ENCODE results near the gene THSD7B. TPM values are rescaled to one million over a fixed set of nuclear protein-coding genes. Genes with fewer than 3 reads are reported as not detected.

THSD7B gene
- polyA plus RNA-seq, 1 experiment, result not detected

GRCh38 chr2:137165968-137166367, 400.6 kb downstream of the THSD7B start:
- no peak for DNase-seq (ENCODE audit: low read depth, low spot score)
- peaks cover 13% of the 10 kb centered on the region; the same call in 1 of the 2 replicates for H3K9me3 ChIP-seq (ENCODE audit: control insufficient read depth, insufficient read depth, low read length)
- no peak for TF ChIP-seq CTCF (IDR thresholded peaks at IDR 0.05; ENCODE audit: low read depth, low read length)
- no peak overlapping the region for H3K27ac ChIP-seq (ENCODE audit: low read depth, low read length)
- no peak overlapping the region for H3K4me3 ChIP-seq (ENCODE audit: low read depth, low read length)
- ChIA-PET CTCF (no interaction called here), POLR2A (no interaction called here)
- no peaks in the 10 kb centered on the region for H3K27me3 ChIP-seq (ENCODE audit: control insufficient read depth, insufficient read depth, low read length)

DNA sequence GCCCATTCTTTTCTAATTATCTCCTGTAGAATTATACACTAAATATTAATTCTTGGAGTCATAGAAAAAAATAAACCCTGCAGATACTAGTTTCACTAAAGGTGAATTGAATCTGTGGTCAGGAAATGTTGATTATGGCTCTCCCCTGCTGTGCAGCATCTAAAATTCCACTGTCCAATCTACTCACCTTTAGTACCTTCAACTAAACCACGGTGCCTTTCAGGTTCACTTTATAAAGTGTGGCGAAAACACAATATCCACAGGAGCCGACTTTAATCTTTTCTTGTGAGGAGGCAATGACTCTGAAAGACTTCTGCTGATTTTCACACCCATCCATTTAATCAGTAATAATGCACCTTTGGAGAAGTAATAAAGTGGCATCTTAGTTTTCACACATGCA, 402.3 kb downstream of the THSD7B start:
- no peaks in the 10 kb centered on the region for H3K27me3 ChIP-seq (ENCODE audit: control insufficient read depth, insufficient read depth, low read length)
- no peak for DNase-seq (ENCODE audit: low read depth, low spot score)
- CTCF ChIA-PET, result no interaction called here
- peaks cover 13% of the 10 kb centered on the region; the same call in 1 of the 2 replicates for H3K9me3 ChIP-seq (ENCODE audit: control insufficient read depth, insufficient read depth, low read length)
- no peak overlapping the region for H3K4me3 ChIP-seq (ENCODE audit: low read depth, low read length)
- TF ChIP-seq CTCF (IDR thresholded peaks at IDR 0.05; ENCODE audit: low read depth, low read length), result no peak
- POLR2A ChIA-PET, result no interaction called here
- H3K27ac ChIP-seq (ENCODE audit: low read depth, low read length), result no peak overlapping the region

GRCh38 chr2:137168552-137168951, 403.2 kb downstream of the THSD7B start:
- TF ChIP-seq CTCF (IDR thresholded peaks at IDR 0.05; ENCODE audit: low read depth, low read length), result no peak
- Histone ChIP-seq H3K27ac (ENCODE audit: low read depth, low read length) (no peak overlapping the region), H3K4me3 (ENCODE audit: low read depth, low read length) (no peak overlapping the region), H3K9me3 (ENCODE audit: control insufficient read depth, insufficient read depth, low read length) (peaks cover 6% of the 10 kb centered on the region; the same call in 1 of the 2 replicates), H3K27me3 (ENCODE audit: control insufficient read depth, insufficient read depth, low read length) (no peaks in the 10 kb centered on the region)
- ChIA-PET CTCF (no interaction called here), POLR2A (no interaction called here)
- DNase-seq (ENCODE audit: low read depth, low spot score), result no peak

GRCh38 chr2:137172162-137172561, 406.8 kb downstream of the THSD7B start:
- no peak overlapping the region for H3K4me3 ChIP-seq (ENCODE audit: low read depth, low read length)
- peaks cover 6% of the 10 kb centered on the region; the same call in 1 of the 2 replicates for H3K9me3 ChIP-seq (ENCODE audit: control insufficient read depth, insufficient read depth, low read length)
- H3K27ac ChIP-seq (ENCODE audit: low read depth, low read length), result no peak overlapping the region
- H3K27me3 ChIP-seq (ENCODE audit: control insufficient read depth, insufficient read depth, low read length), result no peaks in the 10 kb centered on the region
- ChIA-PET CTCF (no interaction called here), POLR2A (no interaction called here)
- no peak for TF ChIP-seq CTCF (IDR thresholded peaks at IDR 0.05; ENCODE audit: low read depth, low read length)
- DNase-seq (ENCODE audit: low read depth, low spot score), result no peak

DNA sequence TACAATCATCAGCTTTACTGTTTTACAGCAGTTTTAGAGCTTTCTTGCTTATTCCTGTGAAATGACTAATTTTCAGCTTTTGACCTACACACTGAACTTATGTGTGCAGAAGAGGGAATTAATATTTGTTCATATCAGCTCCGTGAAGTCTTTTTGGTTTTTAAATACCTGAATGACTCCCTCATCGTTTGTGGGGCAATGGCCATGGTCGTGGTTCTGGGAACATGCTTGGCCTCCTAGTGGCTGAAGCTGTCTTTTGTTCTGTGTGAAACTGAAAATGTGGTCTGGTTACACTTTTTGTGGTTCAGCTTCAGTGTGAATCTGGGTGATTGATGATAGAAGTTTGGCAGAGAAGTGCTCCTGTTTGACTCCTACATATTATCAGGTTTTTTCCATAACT, 408.1 kb downstream of the THSD7B start:
- Histone ChIP-seq H3K27me3 (ENCODE audit: control insufficient read depth, insufficient read depth, low read length) (no peaks in the 10 kb centered on the region), H3K4me3 (ENCODE audit: low read depth, low read length) (no peak overlapping the region), H3K27ac (ENCODE audit: low read depth, low read length) (no peak overlapping the region), H3K9me3 (ENCODE audit: control insufficient read depth, insufficient read depth, low read length) (peaks cover 10% of the 10 kb centered on the region; the same call in 1 of the 2 replicates)
- ChIA-PET POLR2A (no interaction called here), CTCF (no interaction called here)
- no peak for TF ChIP-seq CTCF (IDR thresholded peaks at IDR 0.05; ENCODE audit: low read depth, low read length)
- no peak for DNase-seq (ENCODE audit: low read depth, low spot score)

Measured in AG04450 (cell line).